Thymus (tissue), 11 donors: ENCODE results near the gene RABGAP1L. TPM values are rescaled to one million over a fixed set of nuclear protein-coding genes. Genes with fewer than 3 reads are reported as not detected.
"Not testable (repeated sequence)": the region's sequence is repeated elsewhere in the genome, so short reads cannot be mapped to it uniquely, and the experiment has no call there.

Experiments used
- DNase-seq, 9 donors: peaks; one replicate each; pipeline ENCODE4 v3.0.0-alpha.2; 2013; ENCODE audit warnings: low spot score in 9 of 9, low read depth in 6 of 9, missing footprints in 1 of 9
- H3K27ac ChIP-seq, 2 donors: one replicate each; pipeline ENCODE4 v1.5.1; 2013; ENCODE audit warnings: control low read depth in 1 of 2, low read depth in 1 of 2, low read length in 1 of 2, mild to moderate bottlenecking in 1 of 2, moderate library complexity in 1 of 2
- H3K27me3 ChIP-seq, 2 donors: one replicate each; pipeline ENCODE4 v1.5.1; 2013; ENCODE audit warnings: low read length in 1 of 2; ENCODE audit not compliant: control insufficient read depth in 2 of 2, insufficient read depth in 1 of 2
- H3K36me3 ChIP-seq, 2 donors: one replicate each; pipeline ENCODE4 v1.5.1; 2013; ENCODE audit warnings: low read length in 1 of 2, mild to moderate bottlenecking in 1 of 2, moderate library complexity in 1 of 2; ENCODE audit not compliant: control insufficient read depth in 2 of 2, insufficient read depth in 2 of 2
- H3K4me1 ChIP-seq, 2 donors: one replicate each; pipeline ENCODE4 v1.5.1; 2013; ENCODE audit warnings: low read length in 2 of 2; ENCODE audit not compliant: control insufficient read depth in 2 of 2, insufficient read depth in 2 of 2
- H3K4me3 ChIP-seq, 2 donors: one replicate each; pipeline ENCODE4 v1.5.1; 2013; ENCODE audit warnings: low read length in 2 of 2, control low read depth in 1 of 2, mild to moderate bottlenecking in 1 of 2
- H3K9me3 ChIP-seq, 2 donors: one replicate each; pipeline ENCODE4 v1.5.1; 2013; ENCODE audit warnings: low read length in 1 of 2, mild to moderate bottlenecking in 1 of 2; ENCODE audit not compliant: control insufficient read depth in 2 of 2, insufficient read depth in 1 of 2
- WGBS: extraction: QIAGEN DNeasy Blood & Tissue Kit; methylation state at CpG from one replicate; pipeline ENCODE4 v1.1.7; 2013; 5-methylcytosine and 5-hydroxymethylcytosine counted together
- polyA plus RNA-seq: library from polyadenylated mRNA; stranded (reverse); fragments of 200-250 nt; gene quantifications from one replicate; pipeline ENCODE4 v1.2.3, GENCODE V29; 2013
- total RNA-seq: library from RNA; stranded (reverse); fragments of 120-200 nt; gene quantifications from one replicate; pipeline ENCODE4 v1.2.4, GENCODE V29; 2013
- donor health status: healthy.

RABGAP1L gene
- total and polyA plus RNA-seq, 2 donors = 30.6 to 37.4 TPM

GRCh38 chr1:174309490-174309889 is 150.2 kb downstream of the RABGAP1L start:
- Histone ChIP-seq H3K36me3 (no peaks in the 10 kb centered on the region), H3K9me3 (no peaks in the 10 kb centered on the region), H3K4me1 (no peaks in the 10 kb centered on the region), H3K27me3 (no peaks in the 10 kb centered on the region), H3K27ac (no peak overlapping the region), H3K4me3 (no peak overlapping the region)
- no peak for DNase-seq

GRCh38 chr1:174314433-174314832 is 155.1 kb downstream of the RABGAP1L start:
- Histone ChIP-seq H3K9me3 (no peaks in the 10 kb centered on the region), H3K27ac (no peak overlapping the region), H3K36me3 (no peaks in the 10 kb centered on the region), H3K4me1 (no peaks in the 10 kb centered on the region), H3K27me3 (no peaks in the 10 kb centered on the region), H3K4me3 (no peak overlapping the region)
- no peak for DNase-seq
- WGBS = 94% methylated on average over 4 of the region's 4 CpGs

GRCh38 chr1:174315239-174315638 is 155.9 kb downstream of the RABGAP1L start:
- H3K27me3 ChIP-seq = no peaks in the 10 kb centered on the region
- no peaks in the 10 kb centered on the region for H3K9me3 ChIP-seq
- H3K27ac ChIP-seq = no peak overlapping the region
- H3K4me3 ChIP-seq = no peak overlapping the region
- no peak for DNase-seq
- no peaks in the 10 kb centered on the region for H3K36me3 ChIP-seq
- no peaks in the 10 kb centered on the region for H3K4me1 ChIP-seq
- WGBS = 98% methylated on average over 2 of the region's 2 CpGs

GRCh38 chr1:174320897-174321296 is 161.6 kb downstream of the RABGAP1L start:
- H3K9me3 ChIP-seq = peaks cover 3 to 12% of the 10 kb centered on the region in 2 donors
- WGBS = over 99% methylated on average over 3 of the region's 3 CpGs
- not testable (repeated sequence) for H3K36me3 ChIP-seq

GRCh38 chr1:174322202-174322862 is 163.0 kb downstream of the RABGAP1L start:
- no peak overlapping the region for H3K27ac ChIP-seq
- peaks cover 3 to 12% of the 10 kb centered on the region in 2 donors for H3K9me3 ChIP-seq
- peaks cover 4% of the 10 kb centered on the region in 2 donors for H3K36me3 ChIP-seq
- DNase-seq = no peak
- no peaks in the 10 kb centered on the region for H3K27me3 ChIP-seq
- WGBS = 89% methylated on average over 1 of the region's 1 CpG
- no peaks in the 10 kb centered on the region for H3K4me1 ChIP-seq
- no peak overlapping the region for H3K4me3 ChIP-seq

More at GRCh38 chr1:174320897-174321296, 161.6 kb downstream of the RABGAP1L start:
- H3K27ac ChIP-seq, DNase-seq, H3K4me1 ChIP-seq, H3K4me3 ChIP-seq, H3K27me3 ChIP-seq: not testable (repeated sequence)

GRCh38 chr1:174324493-174324892 is 165.2 kb downstream of the RABGAP1L start:
- Histone ChIP-seq H3K9me3 (peaks cover 3 to 12% of the 10 kb centered on the region in 2 donors), H3K27ac (no peak overlapping the region), H3K4me1 (no peaks in the 10 kb centered on the region), H3K27me3 (no peaks in the 10 kb centered on the region), H3K4me3 (no peak overlapping the region), H3K36me3 (peaks cover 4% of the 10 kb centered on the region in 2 donors)
- WGBS = 95% methylated on average over 1 of the region's 1 CpG
- DNase-seq = no peak

- Histone ChIP-seq H3K27ac (no peak overlapping the region), H3K4me1 (no peaks in the 10 kb centered on the region), H3K36me3 (peaks cover 4% of the 10 kb centered on the region in 2 donors), H3K27me3 (no peaks in the 10 kb centered on the region), H3K4me3 (no peak overlapping the region), H3K9me3 (peaks cover 3 to 12% of the 10 kb centered on the region in 2 donors)
- 12% methylated on average over 1 of the region's 1 CpG for WGBS
- no peak for DNase-seq
Measured at GRCh38 chr1:174324939-174325338, 165.6 kb downstream of the RABGAP1L start.

- H3K36me3 ChIP-seq = peaks cover 4% of the 10 kb centered on the region in 2 donors
- H3K4me3 ChIP-seq = no peak overlapping the region
- H3K4me1 ChIP-seq = no peaks in the 10 kb centered on the region
- no peaks in the 10 kb centered on the region for H3K27me3 ChIP-seq
- H3K9me3 ChIP-seq = peaks cover 3 to 6% of the 10 kb centered on the region in 2 donors
- no peak overlapping the region for H3K27ac ChIP-seq
- no peak for DNase-seq
- WGBS = 98% methylated on average over 3 of the region's 3 CpGs
Measured at GRCh38 chr1:174326278-174326677, 167.0 kb downstream of the RABGAP1L start.

- WGBS = 97% methylated on average over 6 of the region's 6 CpGs
- Histone ChIP-seq H3K27ac (no peak overlapping the region), H3K4me3 (no peak overlapping the region), H3K36me3 (no peaks in the 10 kb centered on the region), H3K4me1 (no peaks in the 10 kb centered on the region), H3K9me3 (no peaks in the 10 kb centered on the region), H3K27me3 (no peaks in the 10 kb centered on the region)
- DNase-seq = no peak
Measured at GRCh38 chr1:174333437-174333836, 174.1 kb downstream of the RABGAP1L start.
